ENCODE measurements around the gene HES6.

HES6 gene

DNA sequence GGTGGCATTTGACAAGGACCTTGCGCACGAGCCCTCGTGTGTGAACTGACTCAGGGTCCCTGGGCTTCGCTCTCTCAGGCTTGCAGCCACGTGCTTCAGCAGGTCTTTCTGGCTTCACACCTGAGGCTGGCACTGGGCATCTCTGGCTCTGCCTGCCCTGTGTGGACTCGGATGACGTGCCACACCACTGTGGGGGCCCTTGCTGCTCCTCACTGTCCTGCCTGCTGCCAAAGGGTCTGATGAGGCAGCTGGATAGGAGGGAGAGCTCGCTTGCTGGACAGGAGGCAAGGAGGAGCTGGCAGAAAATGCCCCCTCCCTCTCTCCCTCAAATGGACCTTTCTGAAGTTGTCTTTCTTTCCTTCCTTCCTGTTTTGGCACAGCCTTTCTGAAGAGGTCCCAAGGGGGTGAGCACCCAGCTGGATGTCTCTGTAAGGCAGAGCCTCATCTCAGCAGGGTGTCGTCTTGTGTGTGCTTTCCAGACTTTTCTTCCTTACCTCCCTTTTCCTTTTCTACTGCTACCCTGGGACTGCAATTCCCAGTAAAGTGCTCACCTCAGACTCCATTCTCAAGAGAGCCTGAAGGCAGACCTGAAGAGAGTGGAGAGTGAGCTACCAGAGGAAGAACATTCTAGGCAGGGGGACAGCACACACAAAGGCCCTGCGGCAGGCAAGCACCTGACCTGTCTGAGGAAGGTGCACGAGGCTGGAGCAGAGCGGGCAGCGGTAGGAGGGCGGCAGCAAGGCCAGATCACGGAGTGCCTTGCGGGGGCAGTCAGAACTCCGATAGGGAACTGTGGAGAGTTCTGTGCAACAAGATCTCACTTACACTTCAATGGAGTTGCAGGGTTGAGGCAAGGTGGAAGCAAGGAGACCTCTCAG, 43.3 kb upstream of the HES6 start:
- no peaks in the 10 kb centered on the region for H3K9me2 ChIP-seq (replicated peaks; ENCODE audit: insufficient read depth, low read length)
- H3K9me3 ChIP-seq (replicated peaks; ENCODE audit: insufficient read depth, low read length) = no peaks in the 10 kb centered on the region
- no peak overlapping the region for H3K4me2 ChIP-seq (ENCODE audit: low read depth, low read length)
- peaks cover 94% of the 10 kb centered on the region for H3K79me2 ChIP-seq (ENCODE audit: low read length)
- TF ChIP-seq CTCF (IDR thresholded peaks at IDR 0.05; ENCODE audit: low read length) = no peak
- TF ChIP-seq EZH2 (optimal IDR thresholded peaks at IDR 0.05; ENCODE audit: low read depth, low read length) = no peak
- TF ChIP-seq EZH2phosphoT487 (IDR thresholded peaks at IDR 0.05; ENCODE audit: low read length) = no peak
- DNase-seq = no peak
- no peak overlapping the region for H3K4me3 ChIP-seq (ENCODE audit: low read length)
- no peak overlapping the region for H3K9ac ChIP-seq (ENCODE audit: low read length)
- H3K27ac ChIP-seq (ENCODE audit: low read length) = no peak overlapping the region
- H3K4me1 ChIP-seq (ENCODE audit: low read length) = peaks cover 8% of the 10 kb centered on the region
- no peak overlapping the region for H2AFZ ChIP-seq (ENCODE audit: low read length)
- no peaks in the 10 kb centered on the region for H3K27me3 ChIP-seq (replicated peaks; ENCODE audit: insufficient read depth, low read length)
- H4K20me1 ChIP-seq (ENCODE audit: insufficient read depth, low read length) = no peaks in the 10 kb centered on the region
- H3F3A ChIP-seq (ENCODE audit: insufficient read depth, low read length) = no peaks in the 10 kb centered on the region
- no peaks in the 10 kb centered on the region for H3K36me3 ChIP-seq (replicated peaks; ENCODE audit: insufficient read depth, low read length)

DNA sequence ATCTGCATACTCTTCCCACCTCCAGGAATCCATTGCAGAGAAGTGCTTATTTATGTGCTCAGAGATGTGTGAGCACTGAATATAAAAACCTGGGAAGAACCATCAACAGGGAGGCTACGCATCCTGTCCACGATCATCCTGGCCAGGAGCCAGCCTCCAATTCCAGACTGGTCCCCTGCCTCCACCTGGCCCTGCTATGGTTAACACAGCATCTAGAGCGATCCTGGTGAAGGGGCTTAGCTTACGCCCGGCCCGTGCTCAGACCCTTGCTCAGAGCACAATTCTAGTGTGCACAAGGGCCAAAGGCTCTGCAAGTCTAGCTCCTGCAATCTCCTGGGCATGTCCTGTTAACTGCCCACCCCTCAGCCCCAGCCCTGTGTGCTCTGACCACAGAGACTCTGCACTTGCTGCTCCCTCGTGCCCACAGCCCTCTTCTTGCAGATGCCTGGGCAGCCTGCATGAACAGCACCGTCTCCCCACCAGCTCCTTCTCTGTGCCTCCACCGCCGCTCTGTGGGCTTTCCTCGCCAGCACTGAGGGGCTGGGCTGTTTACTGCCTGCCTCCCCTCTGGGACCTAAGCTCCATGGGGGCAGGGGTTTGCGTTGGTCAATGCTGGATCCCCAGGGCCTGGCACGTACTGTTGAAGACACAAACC, 42.1 kb upstream of the HES6 start:
- H3K27me3 ChIP-seq (replicated peaks; ENCODE audit: insufficient read depth, low read length) = no peaks in the 10 kb centered on the region
- no peaks in the 10 kb centered on the region for H3F3A ChIP-seq (ENCODE audit: insufficient read depth, low read length)
- TF ChIP-seq CTCF (IDR thresholded peaks at IDR 0.05; ENCODE audit: low read length) = no peak
- no peak for TF ChIP-seq EZH2phosphoT487 (IDR thresholded peaks at IDR 0.05; ENCODE audit: low read length)
- no peak for TF ChIP-seq EZH2 (optimal IDR thresholded peaks at IDR 0.05; ENCODE audit: low read depth, low read length)
- H3K9ac ChIP-seq (ENCODE audit: low read length) = no peak overlapping the region
- no peaks in the 10 kb centered on the region for H4K20me1 ChIP-seq (ENCODE audit: insufficient read depth, low read length)
- no peaks in the 10 kb centered on the region for H3K9me3 ChIP-seq (replicated peaks; ENCODE audit: insufficient read depth, low read length)
- H3K79me2 ChIP-seq (ENCODE audit: low read length) = peaks cover 83% of the 10 kb centered on the region
- H2AFZ ChIP-seq (ENCODE audit: low read length) = no peak overlapping the region
- no peak overlapping the region for H3K27ac ChIP-seq (ENCODE audit: low read length)
- H3K4me1 ChIP-seq (ENCODE audit: low read length) = no peaks in the 10 kb centered on the region
- H3K36me3 ChIP-seq (replicated peaks; ENCODE audit: insufficient read depth, low read length) = no peaks in the 10 kb centered on the region
- H3K9me2 ChIP-seq (replicated peaks; ENCODE audit: insufficient read depth, low read length) = no peaks in the 10 kb centered on the region
- H3K4me3 ChIP-seq (ENCODE audit: low read length) = no peak overlapping the region
- H3K4me2 ChIP-seq (ENCODE audit: low read depth, low read length) = no peak overlapping the region
- no peak for DNase-seq

DNA sequence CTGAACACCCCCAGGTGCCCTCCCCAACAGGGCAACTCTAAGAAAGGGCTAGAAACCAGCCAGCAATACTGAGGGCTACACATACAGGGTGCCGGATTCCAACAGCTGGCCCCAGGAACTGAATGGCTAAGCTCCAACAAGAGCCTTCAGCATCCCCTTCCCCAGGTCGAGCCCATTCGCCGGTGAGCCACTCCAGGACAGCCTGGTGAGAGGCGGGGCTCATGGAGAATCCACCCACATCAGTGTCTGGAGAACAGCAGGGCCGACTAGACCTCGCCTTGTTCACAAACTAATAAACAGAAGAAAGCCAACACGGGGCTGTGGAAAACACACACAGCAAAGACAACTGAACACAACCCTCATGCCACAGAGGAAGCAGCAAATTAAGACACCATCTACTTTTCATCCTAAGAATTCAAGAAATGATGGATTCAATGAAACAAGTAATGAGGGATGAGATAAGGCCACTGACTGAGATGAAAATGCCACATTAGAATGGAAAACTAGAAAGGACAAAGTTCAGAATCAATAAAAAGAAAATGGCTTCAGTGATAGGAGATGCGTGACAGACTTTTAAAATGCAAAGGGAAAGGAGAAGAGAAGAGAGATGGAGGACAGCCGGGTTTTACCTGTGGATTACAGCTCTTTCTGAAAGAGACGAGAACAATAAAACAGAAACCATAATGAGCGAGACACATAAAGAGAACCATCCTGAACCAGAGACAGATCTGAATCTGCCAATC, 40.4 kb upstream of the HES6 start:
- no peaks in the 10 kb centered on the region for H3K36me3 ChIP-seq (replicated peaks; ENCODE audit: insufficient read depth, low read length)
- H3K27me3 ChIP-seq (replicated peaks; ENCODE audit: insufficient read depth, low read length) = no peaks in the 10 kb centered on the region
- H3K9ac ChIP-seq (ENCODE audit: low read length) = no peak overlapping the region
- no peak overlapping the region for H2AFZ ChIP-seq (ENCODE audit: low read length)
- H3F3A ChIP-seq (ENCODE audit: insufficient read depth, low read length) = no peaks in the 10 kb centered on the region
- no peaks in the 10 kb centered on the region for H3K4me1 ChIP-seq (ENCODE audit: low read length)
- no peak overlapping the region for H3K4me3 ChIP-seq (ENCODE audit: low read length)
- TF ChIP-seq CTCF (IDR thresholded peaks at IDR 0.05; ENCODE audit: low read length) = no peak
- no peak for TF ChIP-seq EZH2phosphoT487 (IDR thresholded peaks at IDR 0.05; ENCODE audit: low read length)
- no peak for TF ChIP-seq EZH2 (optimal IDR thresholded peaks at IDR 0.05; ENCODE audit: low read depth, low read length)
- H3K9me2 ChIP-seq (replicated peaks; ENCODE audit: insufficient read depth, low read length) = no peaks in the 10 kb centered on the region
- H3K9me3 ChIP-seq (replicated peaks; ENCODE audit: insufficient read depth, low read length) = no peaks in the 10 kb centered on the region
- H4K20me1 ChIP-seq (ENCODE audit: insufficient read depth, low read length) = no peaks in the 10 kb centered on the region
- no peak overlapping the region for H3K4me2 ChIP-seq (ENCODE audit: low read depth, low read length)
- no peak overlapping the region for H3K27ac ChIP-seq (ENCODE audit: low read length)
- DNase-seq = no peak
- H3K79me2 ChIP-seq (ENCODE audit: low read length) = peaks cover 66% of the 10 kb centered on the region

Data from MM.1S (cell line).